Transverse colon (tissue), 4 donors: ENCODE data around the gene CARD19. TPM values are rescaled to one million over a fixed set of nuclear protein-coding genes. Genes with fewer than 3 reads are reported as not detected.
A peak's percentile ranks its signal among the peaks of the same experiment; 100 is the strongest.

Experiments
- DNase-seq: peaks from one replicate; pipeline ENCODE4 v3.0.0-alpha.2; 2019
- H3K27ac ChIP-seq, 4 donors: fragments of 200-600 bp; sonication (generic); 2 replicates each; pipeline ENCODE4 v1.5.1; 2016 to 2018; ENCODE audit warnings: inconsistent platforms in 4 of 4
- H3K27me3 ChIP-seq: fragments of 200-600 bp; sonication (generic); 2 replicates; pipeline ENCODE4 v1.5.1; 2017; ENCODE audit warnings: inconsistent platforms
- H3K36me3 ChIP-seq, 4 donors: fragments of 200-600 bp; sonication (generic); 2 replicates each; pipeline ENCODE4 v1.5.1; 2017 to 2019; ENCODE audit warnings: inconsistent platforms in 4 of 4
- H3K4me1 ChIP-seq, 4 donors: fragments of 200-600 bp; sonication (generic); 2 replicates each; pipeline ENCODE4 v1.5.1; 2017 to 2020; ENCODE audit warnings: inconsistent platforms in 4 of 4
- H3K4me3 ChIP-seq, 4 donors: fragments of 200-600 bp; sonication (generic); 1 replicate in 1 of 4; 2 replicates in 3 of 4; pipeline versions ENCODE4 v1.5.1 to v1.6.1; 2017 to 2019; ENCODE audit warnings: inconsistent platforms in 4 of 4
- H3K9me3 ChIP-seq, 2 donors: fragments of 200-600 bp; sonication (generic); 2 replicates each; pipeline ENCODE4 v1.5.1; 2017 to 2019; ENCODE audit warnings: inconsistent platforms in 2 of 2
- CTCF ChIP-seq, 5 experiments: fragments of 200-600 bp in 3 of 5; fragments of 450-650 bp in 2 of 5; sonication (generic) in 3 of 5; IDR thresholded peaks; 1 replicate in 2 of 5; 2 replicates in 3 of 5; pipeline ENCODE4 v1.5.1; 2016 to 2017; ENCODE audit warnings: antibody characterized with exemption in 5 of 5, inconsistent platforms in 3 of 5, mild to moderate bottlenecking in 2 of 5, moderate library complexity in 1 of 5
- EP300 ChIP-seq: sonication (generic); formaldehyde crosslinking; IDR thresholded peaks from one replicate; pipeline ENCODE4 v1.6.1; 2017; ENCODE audit warnings: antibody characterized with exemption, low read depth
- POLR2A ChIP-seq: fragments of 450-650 bp; IDR thresholded peaks from one replicate; pipeline ENCODE4 v1.6.1; 2016; ENCODE audit warnings: antibody characterized with exemption, mild to moderate bottlenecking, moderate library complexity
- POLR2AphosphoS5 ChIP-seq, 3 donors: sonication (generic); formaldehyde crosslinking; IDR thresholded peaks; one replicate each; pipeline ENCODE4 v1.6.1; 2016; ENCODE audit warnings: antibody characterized with exemption in 3 of 3
- WGBS, 2 donors: methylation state at CpG; one replicate each; pipeline ENCODE4 v1.1.5; 2018; ENCODE audit warnings: low coverage in 1 of 2; 5-methylcytosine and 5-hydroxymethylcytosine counted together
- in situ Hi-C, 4 donors: fragments of 200-750 bp; cut with MboI; loops; one replicate each; pipeline versions ENCODE4 v1.15.0 to v1.15.1; 2017; ENCODE audit warnings: low sequenced_read_pairs in 3 of 4, low pct_ligation_motif_present in 1 of 4, low pct_unique_long_range_greater_than_20kb in 1 of 4
- intact Hi-C: fragments of 100-400 bp; cut with DNase I; formaldehyde crosslinking; loops from one replicate; pipeline ENCODE4 v1.15.1; 2023; ENCODE audit warnings: low total_unique reads
- total RNA-seq, 4 donors: library from RNA; depleted of rRNA; stranded (reverse); fragments of >200 nt; gene quantifications; one replicate each; pipeline ENCODE4 v1.1.0, GENCODE V29; 2016

Gene CARD19
- total RNA-seq, 4 donors from 2014 or later: 16.3 to 105 (median 88.2) TPM

- Histone ChIP-seq H3K9me3 (no peaks in the 10 kb centered on the region), H3K27me3 (no peaks in the 10 kb centered on the region), H3K36me3 (peaks cover 0 to 8% (median 0%) of the 10 kb centered on the region in 4 donors), H3K27ac (peak overlapping the region; percentile 49 to 75 (median 62)), H3K4me1 (peaks cover 10 to 21% (median 17%) of the 10 kb centered on the region in 4 donors), H3K4me3 (no peak overlapping the region)
- in situ Hi-C loops: no loop called here
- DNase-seq: no peak
- WGBS, 2 donors: 82% methylated on average over 5 of the region's 5 CpGs; no CpG with 5 or more reads in 1 of the 2 donors
- no peak for TF ChIP-seq POLR2A
- no peak for TF ChIP-seq EP300
- no peak for TF ChIP-seq CTCF (IDR thresholded peaks at IDR 0.05)
- no peak for TF ChIP-seq POLR2AphosphoS5 (IDR thresholded peaks at IDR 0.05)
- intact Hi-C loops: no loop called here
Measured at GRCh38 chr9:93119703-93119952, 23.6 kb downstream of the CARD19 start.

GRCh38 chr9:93119953-93120845 is 24.2 kb downstream of the CARD19 start:
- WGBS, 2 donors: 54 to 80% methylated on average over 1 to 22 of the region's 23 CpGs
- peaks cover 10 to 21% (median 17%) of the 10 kb centered on the region in 4 donors for H3K4me1 ChIP-seq
- H3K36me3 ChIP-seq: peaks cover 0 to 8% (median 0%) of the 10 kb centered on the region in 4 donors
- intact Hi-C loops (no loop called here), in situ Hi-C loops (no loop called here)
- DNase-seq: peak; percentile 85
- no peaks in the 10 kb centered on the region for H3K27me3 ChIP-seq
- no peaks in the 10 kb centered on the region for H3K9me3 ChIP-seq
- H3K4me3 ChIP-seq: no peak overlapping the region
- H3K27ac ChIP-seq: peak overlapping the region; percentile 54 to 75 (median 62)
- peak; percentile 34 to 54 (median 40) for TF ChIP-seq CTCF (IDR thresholded peaks at IDR 0.05)
- no peak for TF ChIP-seq POLR2A
- TF ChIP-seq POLR2AphosphoS5 (IDR thresholded peaks at IDR 0.05): peak; percentile 67 to 72 (median 70)
- no peak for TF ChIP-seq EP300

GRCh38 chr9:93120846-93121315 is 24.9 kb downstream of the CARD19 start:
- no peak for DNase-seq
- Histone ChIP-seq H3K27ac (peak overlapping the region; percentile 54 to 75 (median 62)), H3K27me3 (no peaks in the 10 kb centered on the region), H3K36me3 (peaks cover 0 to 8% (median 0%) of the 10 kb centered on the region in 4 donors), H3K9me3 (no peaks in the 10 kb centered on the region), H3K4me1 (peaks cover 10 to 22% (median 17%) of the 10 kb centered on the region in 4 donors), H3K4me3 (no peak overlapping the region)
- intact Hi-C loops: no loop called here
- in situ Hi-C loops: no loop called here
- TF ChIP-seq POLR2A (no peak), EP300 (no peak), CTCF (IDR thresholded peaks at IDR 0.05) (no peak), POLR2AphosphoS5 (IDR thresholded peaks at IDR 0.05) (no peak)
- WGBS, 2 donors: 89 to 100% methylated on average over 1 to 11 of the region's 11 CpGs

GRCh38 chr9:93121316-93122241 is 25.6 kb downstream of the CARD19 start:
- H3K27me3 ChIP-seq: no peaks in the 10 kb centered on the region
- H3K4me3 ChIP-seq: no peak overlapping the region
- peaks cover 0 to 8% (median 0%) of the 10 kb centered on the region in 4 donors for H3K36me3 ChIP-seq
- H3K27ac ChIP-seq: peak overlapping the region in 2 of 4 donors; percentile 54 to 67
- no peaks in the 10 kb centered on the region for H3K9me3 ChIP-seq
- in situ Hi-C loops: no loop called here
- intact Hi-C loops: no loop called here
- WGBS, 2 donors: 90 to 100% methylated on average over 3 to 19 of the region's 20 CpGs
- H3K4me1 ChIP-seq: peaks cover 13 to 26% (median 21%) of the 10 kb centered on the region in 4 donors
- peak; percentile 5 for DNase-seq
- TF ChIP-seq POLR2A (no peak), CTCF (IDR thresholded peaks at IDR 0.05) (no peak), EP300 (no peak), POLR2AphosphoS5 (IDR thresholded peaks at IDR 0.05) (no peak)
